Chondrocyte (in vitro differentiated cells): ENCODE measurements around the gene AGER. TPM values are rescaled to one million over a fixed set of nuclear protein-coding genes. Genes with fewer than 3 reads are reported as not detected.
"Not testable (repeated sequence)": the region's sequence is repeated elsewhere in the genome, so short reads cannot be mapped to it uniquely, and the experiment has no call there.

Source experiments
- DNase-seq: peaks from one replicate; pipeline ENCODE4 v3.0.0; 2021; ENCODE audit warnings: mixed read lengths, low spot score
- H3K27ac Mint-ChIP-seq: one replicate; pipeline ENCODE4 v1.8.0; 2021; ENCODE audit warnings: mild to moderate bottlenecking, moderate library complexity, mixed read lengths; ENCODE audit not compliant: unreplicated experiment
- H3K27me3 Mint-ChIP-seq: 2 replicates; pipeline ENCODE4 v1.8.0; 2021; ENCODE audit warnings: low read depth, mixed read lengths
- H3K36me3 Mint-ChIP-seq: 2 replicates; pipeline ENCODE4 v1.8.0; 2021; ENCODE audit warnings: low read depth, mixed read lengths
- H3K4me1 Mint-ChIP-seq: 2 replicates; pipeline ENCODE4 v1.8.0; 2021; ENCODE audit warnings: low read depth, mild to moderate bottlenecking, mixed read lengths
- H3K4me3 Mint-ChIP-seq: one replicate; pipeline ENCODE4 v1.8.0; 2021; ENCODE audit warnings: mild to moderate bottlenecking, moderate library complexity, mixed read lengths; ENCODE audit not compliant: unreplicated experiment
- H3K9me3 Mint-ChIP-seq: 2 replicates; pipeline ENCODE4 v1.8.0; 2021; ENCODE audit warnings: low read depth, mixed read lengths
- total RNA-seq: library from RNA; stranded (reverse); gene quantifications from 3 replicates; pipeline ENCODE4 v1.2.1, GENCODE V29; 2021
- TF ChIP-seq, protein P1 (sequence below): fragments of 200-600 bp; sonication (generic); IDR thresholded peaks from 2 replicates; pipeline ENCODE4 v1.5.0; 2021; ENCODE audit warnings: antibody characterized with exemption, mild to moderate bottlenecking, moderate library complexity

AGER gene
- total RNA-seq, 1 donor from 2014 or later = 2.6 TPM

DNA sequence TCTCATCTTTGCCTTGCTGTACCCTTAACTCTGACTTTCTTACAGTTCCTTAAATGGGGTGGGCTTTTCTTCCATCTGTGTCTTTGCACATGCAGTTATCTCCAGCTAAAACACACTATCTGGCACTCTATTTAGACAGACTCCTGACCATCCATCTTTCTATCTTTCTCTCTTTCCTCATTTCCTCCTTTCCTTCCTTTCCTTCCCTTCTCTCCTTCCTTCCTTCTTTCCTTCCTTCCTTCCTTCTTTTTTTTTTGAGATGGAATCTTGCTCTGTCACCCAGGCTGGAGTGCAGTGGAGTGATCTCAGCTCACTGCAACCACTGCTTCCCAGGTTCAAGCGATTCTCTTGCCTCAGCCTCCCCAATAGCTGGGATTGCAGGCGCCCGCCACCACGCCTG lies 31.6 kb upstream of the AGER start:
- peaks cover 4% of the 10 kb centered on the region for H3K9me3 Mint-ChIP-seq
- H3K36me3 Mint-ChIP-seq = no peaks in the 10 kb centered on the region
- no peak for DNase-seq
- H3K4me3 Mint-ChIP-seq = no peak overlapping the region
- TF ChIP-seq, protein P1, sequence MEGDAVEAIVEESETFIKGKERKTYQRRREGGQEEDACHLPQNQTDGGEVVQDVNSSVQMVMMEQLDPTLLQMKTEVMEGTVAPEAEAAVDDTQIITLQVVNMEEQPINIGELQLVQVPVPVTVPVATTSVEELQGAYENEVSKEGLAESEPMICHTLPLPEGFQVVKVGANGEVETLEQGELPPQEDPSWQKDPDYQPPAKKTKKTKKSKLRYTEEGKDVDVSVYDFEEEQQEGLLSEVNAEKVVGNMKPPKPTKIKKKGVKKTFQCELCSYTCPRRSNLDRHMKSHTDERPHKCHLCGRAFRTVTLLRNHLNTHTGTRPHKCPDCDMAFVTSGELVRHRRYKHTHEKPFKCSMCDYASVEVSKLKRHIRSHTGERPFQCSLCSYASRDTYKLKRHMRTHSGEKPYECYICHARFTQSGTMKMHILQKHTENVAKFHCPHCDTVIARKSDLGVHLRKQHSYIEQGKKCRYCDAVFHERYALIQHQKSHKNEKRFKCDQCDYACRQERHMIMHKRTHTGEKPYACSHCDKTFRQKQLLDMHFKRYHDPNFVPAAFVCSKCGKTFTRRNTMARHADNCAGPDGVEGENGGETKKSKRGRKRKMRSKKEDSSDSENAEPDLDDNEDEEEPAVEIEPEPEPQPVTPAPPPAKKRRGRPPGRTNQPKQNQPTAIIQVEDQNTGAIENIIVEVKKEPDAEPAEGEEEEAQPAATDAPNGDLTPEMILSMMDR = no peak
- H3K27me3 Mint-ChIP-seq = peaks cover 25% of the 10 kb centered on the region
- H3K4me1 Mint-ChIP-seq = no peaks in the 10 kb centered on the region
- no peak overlapping the region for H3K27ac Mint-ChIP-seq

DNA sequence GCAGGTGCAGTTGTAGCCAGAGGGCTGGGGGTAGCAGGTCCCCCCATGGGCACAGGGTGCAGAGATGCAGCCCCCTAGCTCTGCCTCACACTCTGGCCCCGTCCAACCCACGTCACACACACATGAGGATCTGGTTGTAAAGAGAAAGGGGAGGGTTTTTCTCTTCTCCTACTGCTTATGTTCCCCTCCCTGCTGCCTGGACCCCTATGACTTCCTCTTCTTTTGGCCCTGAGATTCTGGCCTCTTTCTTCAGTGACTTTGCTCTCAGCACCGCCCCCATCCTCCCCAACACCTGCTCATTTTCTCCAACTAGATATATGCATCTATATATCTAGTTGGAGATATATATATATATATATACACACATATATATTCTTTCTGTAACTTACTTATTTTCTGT lies 30.1 kb upstream of the AGER start:
- Mint-ChIP-seq H3K36me3 (no peaks in the 10 kb centered on the region), H3K27me3 (peaks cover 18% of the 10 kb centered on the region), H3K4me1 (no peaks in the 10 kb centered on the region), H3K27ac (no peak overlapping the region), H3K4me3 (no peak overlapping the region), H3K9me3 (peaks cover 4% of the 10 kb centered on the region)
- TF ChIP-seq, protein P1 = no peak
- no peak for DNase-seq

DNA sequence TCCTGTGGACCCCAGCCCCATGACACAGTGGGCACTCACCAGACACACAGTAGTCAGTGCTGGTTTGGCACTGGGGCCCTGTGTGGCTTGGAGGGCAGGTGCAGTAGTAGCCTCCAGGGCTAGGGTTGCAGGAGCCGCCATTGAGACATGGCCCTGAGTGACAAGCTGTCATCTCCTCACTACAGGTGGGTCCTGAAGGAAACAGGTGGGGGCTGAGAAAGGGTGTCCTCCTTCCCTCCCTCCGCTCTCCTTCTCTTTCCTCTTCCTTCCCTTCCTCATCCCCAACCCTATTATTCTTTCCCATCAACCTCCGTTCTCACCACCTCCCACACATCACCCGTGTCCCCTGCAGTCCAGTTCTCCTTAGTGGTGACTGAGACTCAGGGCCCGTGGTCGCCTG lies 29.6 kb upstream of the AGER start:
- TF ChIP-seq, protein P1 = no peak
- Mint-ChIP-seq H3K36me3 (no peaks in the 10 kb centered on the region), H3K27ac (no peak overlapping the region), H3K4me3 (no peak overlapping the region), H3K27me3 (peaks cover 18% of the 10 kb centered on the region), H3K9me3 (peaks cover 4% of the 10 kb centered on the region), H3K4me1 (no peaks in the 10 kb centered on the region)
- no peak for DNase-seq

GRCh38 chr6:32212076-32212760 lies 28.2 kb upstream of the AGER start:
- TF ChIP-seq, protein P1 = no peak
- H3K36me3 Mint-ChIP-seq = no peaks in the 10 kb centered on the region
- no peak overlapping the region for H3K27ac Mint-ChIP-seq
- no peak for DNase-seq
- no peaks in the 10 kb centered on the region for H3K9me3 Mint-ChIP-seq
- H3K4me3 Mint-ChIP-seq = no peak overlapping the region
- no peaks in the 10 kb centered on the region for H3K4me1 Mint-ChIP-seq
- peaks cover 19% of the 10 kb centered on the region for H3K27me3 Mint-ChIP-seq

- H3K27me3 Mint-ChIP-seq = peaks cover 16% of the 10 kb centered on the region
- not testable (repeated sequence) for H3K27ac Mint-ChIP-seq, H3K4me3 Mint-ChIP-seq
These were observed 27.4 kb upstream of the AGER start for GRCh38 chr6:32211432-32211831.

GRCh38 chr6:32210191-32210601 lies 26.1 kb upstream of the AGER start:
- Mint-ChIP-seq H3K9me3 (peaks cover 6% of the 10 kb centered on the region), H3K27me3 (peaks cover 12% of the 10 kb centered on the region), H3K27ac (no peak overlapping the region), H3K36me3 (no peaks in the 10 kb centered on the region), H3K4me1 (no peaks in the 10 kb centered on the region), H3K4me3 (no peak overlapping the region)
- no peak for DNase-seq
- TF ChIP-seq, protein P1 = no peak

More at GRCh38 chr6:32211432-32211831, 27.4 kb upstream of the AGER start:
- not testable (repeated sequence) for H3K4me1 Mint-ChIP-seq, H3K9me3 Mint-ChIP-seq, DNase-seq, H3K36me3 Mint-ChIP-seq
